Dermis blood vessel endothelial cell (primary cell): ENCODE results near the gene EBLN1. TPM values are rescaled to one million over a fixed set of nuclear protein-coding genes. Genes with fewer than 3 reads are reported as not detected.
A peak's percentile ranks its signal among the peaks of the same experiment; 100 is the strongest.
"Not testable (repeated sequence)": the region's sequence is repeated elsewhere in the genome, so short reads cannot be mapped to it uniquely, and the experiment has no call there.

ENCODE experiments used
- DNase-seq: peaks from one replicate; pipeline ENCODE4 v3.0.0; 2010
- total RNA-seq: library from RNA; depleted of rRNA; stranded (reverse); fragments of >200 nt; gene quantifications from 2 replicates; pipeline ENCODE4 v1.2.3, GENCODE V29; 2014

Gene EBLN1
- total RNA-seq, 1 donor from 2014 or later, result not detected

- peak; percentile 2 for DNase-seq
Observed at GRCh38 chr10:22228167-22228938, 10.5 kb upstream of the EBLN1 start.

GRCh38 chr10:22226599-22226998 lies 8.8 kb upstream of the EBLN1 start:
- DNase-seq, result no peak

- no peak for DNase-seq
Observed at GRCh38 chr10:22222236-22223190, 4.7 kb upstream of the EBLN1 start.

- DNase-seq, result no peak
Observed at GRCh38 chr10:22219308-22219707, 1.5 kb upstream of the EBLN1 start.

GRCh38 chr10:22218448-22218847 lies 633 bp upstream of the EBLN1 start:
- DNase-seq, result no peak

GRCh38 chr10:22217084-22217483 lies 731 bp downstream of the EBLN1 start:
- not testable (repeated sequence) for DNase-seq

- no peak for DNase-seq
Observed at GRCh38 chr10:22210267-22210666, 7.5 kb downstream of the EBLN1 start.

GRCh38 chr10:22193945-22194344 lies 23.9 kb downstream of the EBLN1 start:
- DNase-seq, result no peak

GRCh38 chr10:22185586-22185985 lies 32.2 kb downstream of the EBLN1 start:
- no peak for DNase-seq

GRCh38 chr10:22183771-22184461 lies 33.9 kb downstream of the EBLN1 start:
- no peak for DNase-seq

- no peak for DNase-seq
Observed at GRCh38 chr10:22180724-22181123, 37.1 kb downstream of the EBLN1 start.

- DNase-seq, result no peak
Observed at GRCh38 chr10:22174442-22174841, 43.4 kb downstream of the EBLN1 start.

GRCh38 chr10:22171131-22171530 lies 46.7 kb downstream of the EBLN1 start:
- DNase-seq, result no peak

GRCh38 chr10:22170582-22170981 lies 47.2 kb downstream of the EBLN1 start:
- DNase-seq, result no peak

- no peak for DNase-seq
Observed at GRCh38 chr10:22159979-22160378, 57.8 kb downstream of the EBLN1 start.

- DNase-seq, result no peak
Observed at GRCh38 chr10:22159180-22159579, 58.6 kb downstream of the EBLN1 start.

Other genes with a start within 250 kb of the EBLN1 start
- 36.1 and 41.0 TPM in 2 replicates for gene DNAJC1, start 214.3 kb downstream of the EBLN1 start, total RNA-seq
- gene COMMD3, start 98.4 kb upstream of the EBLN1 start, total RNA-seq, result 29.3 and 40.0 TPM in 2 replicates
- 40.1 and 49.4 TPM in 2 replicates for gene BMI1, start 103.1 kb upstream of the EBLN1 start, total RNA-seq
- gene SPAG6, start 127.5 kb upstream of the EBLN1 start, total RNA-seq, result not detected in 2 replicates